NCI-H187 treated with DMSO at 0.1 percent for 48 hours (cell line): Measurements from ENCODE around the gene KDM6A.
"Not testable (repeated sequence)": the region's sequence is repeated elsewhere in the genome, so short reads cannot be mapped to it uniquely, and the experiment has no call there.

ENCODE experiments used
- DNase-seq: peaks from one replicate; lab custom pipeline; 2025; lab: John Stamatoyannopoulos, UW

KDM6A gene

DNA sequence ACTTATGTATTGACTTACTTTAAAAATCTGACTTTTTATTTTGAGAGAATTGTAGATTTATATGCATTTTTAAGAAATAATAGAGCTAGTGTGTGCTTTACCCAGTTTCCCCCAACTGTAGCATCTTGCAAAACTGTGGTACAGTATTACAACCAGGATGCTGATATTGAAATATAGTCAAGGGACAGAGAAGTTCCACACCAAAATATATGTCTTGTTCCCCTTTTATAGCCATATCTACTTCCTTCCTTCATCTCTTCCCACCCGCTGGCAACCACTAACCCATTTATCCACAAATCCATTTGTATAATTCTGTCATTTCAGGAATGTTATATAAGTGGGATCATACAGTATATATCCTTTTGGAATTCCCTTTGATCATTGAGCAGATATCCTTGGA is 16.8 kb downstream of the KDM6A start:
- no peak for DNase-seq

DNA sequence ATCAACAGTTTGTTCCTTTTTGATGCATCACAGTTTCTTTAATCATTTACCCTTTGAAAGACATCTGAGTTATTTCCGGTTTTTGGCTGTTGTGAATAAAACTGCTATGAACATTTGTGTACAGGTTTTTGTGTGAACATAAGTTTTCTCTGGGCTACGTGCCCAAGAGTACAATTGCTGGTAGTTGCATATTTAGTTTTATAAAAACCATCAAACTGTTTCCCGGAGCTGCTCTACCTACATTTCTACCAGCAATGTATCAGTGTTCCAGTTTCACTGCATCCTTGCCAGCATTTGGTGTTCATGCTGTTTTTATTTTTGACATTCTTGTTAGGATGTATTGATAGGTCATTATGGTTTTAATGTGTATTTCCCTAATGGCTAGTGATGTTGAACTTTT is 17.3 kb downstream of the KDM6A start:
- no peak for DNase-seq

DNA sequence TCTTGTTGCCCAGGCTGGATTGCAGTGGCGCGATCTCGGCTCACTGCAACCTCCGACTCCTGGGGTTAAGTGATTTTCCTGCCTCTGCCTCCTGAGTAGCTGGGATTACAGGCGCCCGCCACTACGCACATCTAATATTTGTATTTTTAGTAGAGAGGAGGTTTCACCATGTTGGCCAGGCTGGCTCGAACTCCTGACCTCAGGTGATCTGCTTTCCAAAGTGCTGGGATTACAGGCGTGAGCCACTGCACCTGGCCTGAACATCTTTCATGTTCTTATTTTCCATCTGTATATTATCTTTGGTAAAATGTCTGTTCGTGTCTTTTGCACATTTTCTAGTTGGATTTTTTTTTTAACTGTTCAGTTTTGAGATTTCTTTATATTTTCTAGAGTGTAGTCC is 17.7 kb downstream of the KDM6A start:
- DNase-seq = not testable (repeated sequence)

DNA sequence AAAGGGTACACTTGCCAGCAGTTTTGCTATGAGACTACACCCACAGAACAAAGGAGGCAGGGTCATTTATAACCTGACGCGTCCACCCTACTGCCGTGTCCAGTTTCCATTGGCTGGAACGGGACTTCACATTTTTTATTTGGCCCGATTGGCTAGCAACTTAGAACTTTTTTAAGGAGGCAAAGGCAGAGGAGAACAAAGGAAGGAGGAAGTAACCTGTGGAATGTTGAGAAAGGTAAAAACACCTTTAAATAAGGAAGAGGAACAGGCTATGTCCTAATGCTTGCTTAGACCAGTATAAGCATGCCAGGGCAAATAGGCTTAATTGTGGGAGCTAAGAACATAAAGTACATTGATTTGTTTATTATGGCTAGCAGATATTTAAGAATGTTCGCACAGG is 18.7 kb downstream of the KDM6A start:
- no peak for DNase-seq

DNA sequence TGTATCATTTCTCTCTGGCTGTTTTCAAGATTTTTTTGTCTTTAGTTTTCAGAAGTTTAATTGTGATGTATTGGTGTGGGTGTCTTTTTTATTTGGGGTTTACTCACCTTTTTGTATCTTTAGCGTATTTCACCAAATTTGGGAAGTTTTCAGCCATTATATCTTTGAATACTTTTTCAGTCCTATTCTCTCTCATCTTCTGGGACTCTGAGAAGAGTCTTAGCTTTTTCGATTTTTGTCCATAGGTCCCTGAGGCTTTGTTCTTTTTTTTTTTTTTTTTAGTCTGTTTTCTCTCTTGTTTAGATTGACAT is 23.8 kb downstream of the KDM6A start:
- no peak for DNase-seq

DNA sequence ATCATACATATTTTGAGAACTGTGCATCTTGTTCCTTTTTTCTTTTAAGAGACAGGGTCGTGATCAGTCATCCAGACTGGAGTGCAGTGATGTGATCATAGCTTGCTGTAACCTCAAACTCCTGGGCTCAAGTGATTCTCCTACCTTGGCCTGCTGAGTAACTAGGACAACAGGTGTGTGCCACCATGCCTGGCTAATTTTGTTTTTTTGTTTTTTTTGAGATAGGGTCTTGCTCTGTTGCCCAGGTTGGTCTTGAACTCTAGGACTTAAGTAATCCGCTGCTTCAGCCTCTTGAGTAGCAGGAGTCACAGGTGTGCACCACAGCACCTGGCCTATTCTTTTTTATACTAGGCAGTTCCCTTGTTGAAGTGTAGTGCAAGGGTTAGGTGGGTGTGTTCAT is 24.6 kb downstream of the KDM6A start:
- DNase-seq = no peak

DNA sequence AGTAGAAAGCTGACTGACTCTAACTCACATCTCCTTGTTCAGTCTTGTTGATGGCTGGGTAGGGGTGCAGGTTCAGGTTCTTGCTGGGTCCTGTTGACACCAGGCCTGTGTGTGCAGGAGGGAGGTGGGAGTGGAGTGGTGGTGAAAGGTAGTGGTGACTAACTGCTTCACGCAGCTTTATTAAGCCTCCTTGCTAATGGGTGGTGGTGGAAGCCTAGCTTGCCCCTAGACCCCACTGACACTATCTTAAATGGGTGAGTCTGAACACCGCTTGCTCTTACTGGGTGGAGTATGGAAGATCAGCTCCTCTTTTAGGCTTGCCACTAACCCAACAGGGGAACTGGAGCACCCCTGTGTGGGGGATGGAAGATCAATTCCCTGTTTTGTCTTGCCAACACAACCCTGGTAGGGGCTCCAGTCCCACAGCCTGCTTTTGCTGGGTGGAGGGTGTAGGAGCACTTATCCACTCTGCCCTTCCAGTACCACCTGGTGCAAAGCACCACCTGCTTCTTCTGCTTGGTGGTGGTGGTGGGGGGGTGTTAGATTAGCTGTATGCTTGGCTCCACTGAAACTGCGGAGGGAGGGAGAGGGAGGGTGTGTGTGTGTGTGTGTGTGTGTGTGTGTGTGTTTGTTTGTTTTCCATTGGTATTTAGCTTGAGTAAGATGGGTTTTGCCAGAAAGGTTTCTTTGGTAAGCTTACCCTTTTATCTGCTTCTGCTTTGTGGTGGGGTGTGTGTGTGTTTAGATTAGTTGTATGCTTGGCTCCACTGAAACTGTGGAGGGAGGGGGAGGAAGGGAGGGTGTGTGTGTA is 25.6 kb downstream of the KDM6A start:
- no peak for DNase-seq

DNA sequence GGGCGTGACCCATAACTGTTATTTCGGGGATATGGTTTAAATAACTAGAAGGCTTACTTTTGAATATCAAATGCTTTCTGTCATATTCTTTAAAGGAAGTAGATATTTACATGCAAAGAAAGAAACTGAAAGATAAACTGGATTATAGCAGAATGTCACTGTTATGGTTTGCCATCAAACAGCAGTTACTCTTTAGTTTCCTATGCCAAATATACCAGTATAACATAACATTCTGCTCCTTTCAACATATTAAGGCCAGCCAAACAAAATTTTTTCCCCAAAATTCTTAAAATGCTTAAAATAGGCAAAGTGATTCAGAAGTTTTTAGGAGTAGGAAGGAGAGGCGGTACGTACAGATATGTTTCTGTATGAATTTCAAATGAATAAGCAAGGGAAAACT is 27.0 kb downstream of the KDM6A start:
- DNase-seq = no peak

DNA sequence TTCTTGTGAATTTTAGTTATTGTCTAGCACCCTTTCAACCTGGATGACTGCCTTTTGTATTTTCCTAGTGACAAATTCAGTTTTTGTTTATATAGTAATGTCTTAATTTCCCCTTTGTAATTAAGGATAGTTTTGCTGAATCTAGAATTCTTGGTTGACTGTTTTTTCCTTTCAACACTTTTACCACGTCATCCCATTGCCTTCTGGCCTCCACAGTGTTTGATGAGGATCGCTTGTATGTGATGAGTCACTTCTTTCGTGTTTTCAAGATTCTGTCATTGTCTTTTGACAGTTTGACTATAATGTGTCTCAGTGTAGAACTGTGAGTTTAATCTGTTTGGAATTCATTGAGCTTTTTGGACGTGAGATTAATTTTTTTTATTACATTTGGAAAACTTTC is 30.1 kb downstream of the KDM6A start:
- DNase-seq = no peak

DNA sequence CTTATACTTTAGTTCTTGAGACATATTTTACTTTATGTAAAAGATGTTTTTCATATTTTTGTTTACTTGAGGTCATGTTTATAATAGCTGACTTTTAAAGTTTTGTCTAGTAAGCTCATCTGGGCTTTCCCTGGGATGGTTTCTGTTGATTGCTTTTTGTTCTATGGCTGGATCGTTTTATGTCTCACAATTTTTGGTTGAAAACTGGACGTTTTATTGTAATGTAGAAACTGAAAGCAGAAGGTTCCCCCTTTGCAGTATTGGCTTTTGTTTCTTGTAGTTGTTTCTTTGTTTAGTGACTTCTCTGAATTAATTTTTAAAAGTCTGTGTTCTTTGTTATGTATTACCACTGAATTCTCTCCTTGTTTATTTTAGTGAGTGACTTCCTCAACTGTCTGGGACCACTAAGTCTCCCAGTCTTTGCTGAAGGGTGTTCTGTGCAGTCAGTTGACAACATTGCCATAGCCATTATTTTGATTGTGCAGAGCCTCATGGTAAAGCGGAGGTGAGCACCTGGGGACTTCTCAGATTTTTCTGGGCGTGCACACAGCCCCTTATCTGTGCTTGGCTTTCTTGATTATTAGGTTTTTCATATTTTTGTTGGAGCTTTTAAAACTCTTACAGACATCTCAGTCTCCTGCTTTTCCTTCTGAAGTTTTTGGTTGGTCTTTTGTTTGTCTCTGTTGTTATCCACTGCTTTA is 31.0 kb downstream of the KDM6A start:
- no peak for DNase-seq

DNA sequence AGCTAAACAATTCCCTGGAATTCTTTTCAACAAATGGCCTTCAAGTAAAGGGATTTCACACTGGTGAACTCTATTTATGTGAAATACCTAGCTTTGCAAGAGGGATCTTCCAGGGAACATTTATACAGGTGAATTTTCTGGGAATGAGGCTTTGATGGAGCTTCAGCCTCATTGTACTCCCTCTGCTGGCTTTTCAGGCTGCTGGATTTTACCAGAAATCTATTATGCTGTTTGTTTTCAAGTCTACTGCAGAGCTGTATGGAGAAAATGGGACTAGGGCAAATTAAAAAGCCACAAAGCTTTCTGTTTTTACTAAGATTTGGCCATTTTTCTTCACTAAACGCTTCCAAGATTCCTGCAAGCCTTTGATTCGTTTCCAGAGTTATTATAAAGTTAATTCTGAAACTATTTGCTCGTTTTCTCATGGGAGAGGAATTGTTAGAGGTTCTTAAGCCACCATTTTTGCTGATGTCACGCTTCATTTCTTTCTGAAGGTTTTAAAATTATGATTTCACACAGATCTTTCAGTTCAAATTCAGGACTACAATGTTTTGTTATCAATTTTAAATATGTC is 31.6 kb downstream of the KDM6A start:
- DNase-seq = no peak

DNA sequence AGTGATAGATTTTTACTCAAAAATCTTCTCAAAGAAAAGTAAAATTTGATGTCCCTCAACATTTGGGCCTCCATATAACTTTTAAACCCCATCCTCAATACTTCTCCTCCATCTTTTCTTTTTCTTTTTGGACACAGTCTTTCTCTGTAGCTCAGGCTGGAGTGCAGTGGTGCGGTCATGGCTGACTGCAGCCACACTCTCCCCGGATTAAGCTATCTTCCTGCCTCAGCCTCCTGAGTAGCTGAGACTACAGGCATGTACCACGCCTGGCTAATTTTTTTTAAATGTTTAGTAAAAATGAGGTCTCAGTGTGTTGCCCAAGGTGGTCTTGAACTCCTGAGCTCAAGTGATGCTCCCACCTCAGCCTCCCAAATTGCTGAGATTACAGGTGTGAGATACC is 33.1 kb downstream of the KDM6A start:
- DNase-seq = no peak

DNA sequence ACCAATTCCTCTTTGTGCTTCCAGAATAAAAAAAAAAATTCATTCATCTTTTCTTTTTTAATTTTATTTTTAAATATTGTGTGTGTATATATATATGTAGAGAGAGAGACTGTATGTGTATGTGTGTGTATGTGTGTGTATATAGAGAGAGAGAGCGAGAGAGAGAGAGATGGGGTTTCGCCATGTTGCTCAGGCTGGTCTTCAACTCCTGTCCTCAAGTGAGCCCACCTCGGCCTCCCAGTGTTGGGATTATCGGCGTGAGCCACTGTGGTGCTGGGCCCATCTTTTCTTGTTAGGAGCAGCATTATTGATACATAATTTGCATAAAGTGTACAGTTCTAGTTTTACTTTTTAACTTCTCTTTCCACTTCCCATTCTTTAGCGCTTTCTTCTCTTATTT is 33.6 kb downstream of the KDM6A start:
- no peak for DNase-seq

DNA sequence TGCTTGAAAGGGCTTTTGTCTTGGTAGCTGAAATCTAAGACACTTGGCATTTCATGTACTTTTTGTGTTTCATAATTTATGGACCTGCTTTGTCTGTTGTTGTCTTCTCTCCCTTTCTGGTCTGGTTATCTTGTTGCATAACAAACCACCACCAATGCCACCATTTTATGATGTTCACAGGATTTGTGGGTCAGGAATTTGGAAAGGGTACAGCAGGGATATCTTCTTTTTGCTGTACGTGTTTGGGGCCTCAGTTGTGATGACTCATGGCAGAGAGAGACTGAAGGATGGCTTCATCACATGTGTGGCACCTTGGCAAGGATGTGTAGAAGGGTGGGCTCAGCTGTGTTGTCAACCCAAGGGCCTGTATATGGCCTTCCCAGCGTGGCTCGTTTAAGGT is 35.2 kb downstream of the KDM6A start:
- no peak for DNase-seq

DNA sequence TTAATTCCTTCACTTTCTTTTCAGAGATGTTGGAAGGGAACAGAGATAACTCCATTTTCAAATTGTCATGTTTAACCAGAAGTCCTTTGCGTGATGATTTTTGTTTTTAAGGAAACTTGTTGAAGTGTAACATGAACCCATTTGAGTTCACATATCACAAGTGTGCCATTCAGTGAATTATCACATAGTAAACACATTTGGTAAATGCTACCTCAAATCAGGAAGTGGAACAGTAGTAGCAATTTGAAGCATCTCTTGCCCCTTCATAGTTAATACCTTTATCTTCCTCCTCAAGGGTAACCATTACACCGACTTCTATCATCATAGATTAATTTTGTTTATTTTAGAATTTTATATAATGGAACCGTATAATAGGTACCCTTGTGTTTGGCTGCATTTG is 35.8 kb downstream of the KDM6A start:
- no peak for DNase-seq

DNA sequence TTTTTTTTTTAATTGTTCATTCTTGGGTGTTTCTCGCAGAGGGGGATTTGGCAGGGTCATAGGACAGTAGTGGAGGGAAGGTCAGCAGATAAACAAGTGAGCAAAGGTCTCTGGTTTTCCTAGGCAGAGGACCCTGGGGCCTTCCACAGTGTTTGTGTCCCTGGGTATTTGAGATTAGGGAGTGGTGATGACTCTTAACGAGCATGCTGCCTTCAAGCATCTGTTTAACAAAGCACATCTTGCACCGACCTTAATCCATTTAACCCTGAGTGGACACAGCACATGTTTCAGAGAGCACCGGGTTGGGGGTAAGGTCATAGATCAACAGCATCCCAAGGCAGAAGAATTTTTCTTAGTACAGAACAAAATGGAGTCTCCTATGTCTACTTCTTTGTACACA is 37.5 kb downstream of the KDM6A start:
- DNase-seq = not testable (repeated sequence)

DNA sequence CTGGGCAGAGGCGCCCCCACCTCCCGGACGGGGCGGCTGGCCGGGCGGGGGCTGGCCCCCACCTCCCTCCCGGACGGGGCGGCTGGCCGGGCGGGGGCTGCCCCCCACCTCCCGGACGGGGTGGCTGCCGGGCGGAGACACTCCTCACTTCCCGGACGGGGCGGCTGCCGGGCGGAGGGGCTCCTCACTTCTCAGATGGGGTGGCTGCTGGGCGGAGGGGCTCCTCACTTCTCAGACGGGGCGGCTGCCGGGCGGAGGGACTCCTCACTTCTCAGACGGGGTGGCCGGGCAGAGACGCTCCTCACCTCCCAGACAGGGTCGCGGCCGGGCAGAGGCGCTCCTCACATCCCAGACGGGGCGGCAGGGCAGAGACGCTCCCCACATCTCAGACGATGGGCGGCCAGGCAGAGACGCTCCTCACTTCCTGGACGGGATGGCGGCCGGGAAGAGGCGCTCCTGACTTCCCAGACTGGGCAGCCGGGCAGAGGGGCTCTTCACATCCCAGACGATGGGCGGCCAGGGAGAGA is 38.1 kb downstream of the KDM6A start:
- DNase-seq = not testable (repeated sequence)

DNA sequence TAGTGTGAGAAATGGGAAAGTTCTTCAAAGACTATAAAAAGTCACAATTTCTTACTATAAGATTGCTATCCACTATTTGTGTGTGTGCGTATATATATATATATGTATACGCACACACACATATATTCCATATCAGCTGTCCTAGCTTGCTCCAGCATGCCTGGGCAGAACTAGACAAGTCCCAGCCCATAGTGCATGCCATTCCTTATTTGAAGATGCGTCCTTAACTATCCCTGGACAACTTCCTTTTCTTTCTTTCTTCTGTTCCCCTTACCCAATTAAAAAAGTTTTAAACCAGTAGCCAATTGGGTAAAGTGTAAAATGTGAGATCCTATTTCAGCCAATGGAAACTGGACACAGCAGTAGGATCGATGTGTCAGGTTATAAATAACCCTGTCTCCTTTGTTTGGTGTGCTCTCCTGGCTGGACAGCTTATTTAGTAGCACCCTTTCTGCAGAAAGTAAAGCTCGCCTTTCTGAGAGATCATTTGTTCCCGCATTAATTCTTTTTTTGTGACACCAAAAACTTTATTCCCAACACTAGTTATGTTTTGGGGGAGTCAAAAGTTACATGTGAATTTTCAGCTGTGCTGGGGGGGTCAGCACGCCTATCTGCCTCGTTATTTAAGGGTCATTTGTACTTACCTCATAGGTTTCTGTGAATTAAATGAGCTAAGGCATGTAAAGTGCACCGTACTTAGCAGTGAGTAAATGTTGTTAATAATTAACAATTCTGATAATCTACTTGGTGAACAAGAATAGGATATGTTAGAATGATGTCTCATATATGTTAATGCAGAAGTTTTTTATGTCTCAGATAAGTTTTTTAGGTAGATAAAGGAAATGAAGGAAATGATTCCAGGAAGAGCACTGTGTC is 40.9 kb downstream of the KDM6A start:
- DNase-seq = no peak

DNA sequence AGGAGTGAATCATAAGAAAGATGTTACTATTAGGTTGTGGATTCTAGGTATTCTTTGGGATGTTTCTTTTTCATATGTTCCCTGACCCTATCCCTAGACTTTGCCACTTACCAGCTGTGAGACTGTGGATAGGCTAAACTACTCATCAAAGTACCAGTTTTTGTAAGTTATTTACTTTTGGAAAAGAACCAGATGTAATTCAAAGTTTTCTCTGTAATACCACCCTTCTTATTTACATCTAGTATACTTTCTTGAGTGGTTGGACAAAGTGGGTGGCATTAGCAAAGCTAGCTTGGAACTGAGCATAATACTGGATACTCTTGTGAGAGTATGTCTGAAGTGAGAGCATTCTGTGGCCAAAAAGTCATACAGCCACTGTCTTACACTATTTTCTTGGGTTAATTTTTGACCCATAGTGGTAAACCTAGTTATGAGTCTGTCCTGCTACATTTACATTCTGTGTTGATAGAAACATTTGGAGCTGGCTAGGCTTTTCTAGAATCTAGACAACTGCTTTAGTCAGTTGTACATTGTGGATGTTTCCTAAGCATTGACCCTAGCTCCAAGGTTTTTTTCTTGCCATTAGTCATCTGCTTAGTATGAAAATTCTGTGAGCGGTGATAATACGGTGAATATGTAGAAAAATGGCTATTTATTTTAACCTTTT is 41.7 kb downstream of the KDM6A start:
- DNase-seq = no peak

DNA sequence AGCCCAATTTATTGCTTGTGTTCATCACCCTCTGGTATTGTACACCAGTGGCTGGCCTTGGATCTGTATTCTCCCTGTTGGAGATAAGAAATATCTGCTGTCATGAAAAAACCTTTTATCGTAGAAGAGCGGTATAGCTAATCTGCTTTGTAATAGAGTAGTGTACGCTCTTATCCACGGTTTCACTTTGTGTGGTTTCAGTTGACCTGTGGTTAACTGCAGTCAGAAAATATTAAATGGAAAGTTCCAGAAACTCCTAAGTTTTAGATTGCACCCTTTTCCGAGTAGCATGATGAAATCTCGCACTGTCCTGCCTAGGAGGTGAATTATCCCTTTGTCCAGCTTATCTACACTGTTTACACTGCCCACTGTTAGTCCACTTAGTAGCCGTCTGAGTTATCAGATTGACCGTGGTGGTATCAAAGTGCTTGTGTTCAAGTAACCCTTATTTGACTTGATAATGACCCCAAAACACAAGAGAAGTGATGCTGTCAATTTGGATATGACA is 42.4 kb downstream of the KDM6A start:
- no peak for DNase-seq

DNA sequence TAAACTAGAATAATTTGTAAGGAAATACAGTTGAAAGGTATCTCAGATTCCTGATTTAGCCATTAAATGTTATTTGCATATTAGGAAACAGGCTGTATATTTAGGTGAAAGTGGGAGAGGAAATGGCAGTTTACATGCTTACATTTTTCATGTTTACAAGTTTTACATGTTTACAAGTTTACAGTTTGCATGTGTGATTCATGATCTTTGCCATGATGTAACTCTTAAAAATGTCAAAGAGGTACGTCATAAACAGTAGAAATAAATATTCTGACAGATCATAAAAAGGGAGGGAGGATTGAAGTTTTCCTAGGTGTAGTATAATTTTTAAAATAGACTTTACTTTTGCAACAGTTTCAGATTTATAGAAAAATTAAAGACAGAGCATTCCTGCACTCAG is 45.7 kb downstream of the KDM6A start:
- no peak for DNase-seq

DNA sequence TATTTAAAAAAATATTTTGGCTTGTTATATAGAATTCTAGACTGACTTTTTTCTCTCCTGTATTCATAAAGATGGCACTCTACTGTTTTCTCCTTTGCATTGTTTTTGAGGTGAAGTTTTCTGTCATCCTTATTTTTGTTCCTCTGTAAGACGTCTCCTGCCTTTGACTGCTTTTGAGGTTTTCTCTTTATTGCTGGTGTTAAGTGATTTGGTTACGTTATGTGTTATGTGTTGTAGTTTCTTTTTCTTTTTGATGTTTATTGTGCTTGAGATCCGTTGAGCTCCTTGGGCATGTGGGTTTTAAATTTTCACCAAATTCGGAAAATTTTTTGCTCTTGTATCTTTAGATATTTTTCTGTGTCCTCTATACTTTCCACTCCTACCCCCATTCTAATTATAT is 50.0 kb downstream of the KDM6A start:
- no peak for DNase-seq
